CD4-positive, alpha-beta T cell (primary cell): Measurements from ENCODE around the gene LMX1B. TPM values are rescaled to one million over a fixed set of nuclear protein-coding genes. Genes with fewer than 3 reads are reported as not detected.

Experiments used
- ATAC-seq: fragments of 200-7000 bp; cut with Tn5 transposase; one replicate; pipeline ENCODE4 v1.10.0; 2022; ENCODE audit warnings: mild to moderate bottlenecking; ENCODE audit not compliant: poor library complexity
- CTCF ChIA-PET: fragments of 350-600 bp; sonication (Branson Sonifier 250); formaldehyde crosslinking; loops from one replicate; lab custom pipeline; 2021; ENCODE audit warnings: antibody characterized with exemption, inconsistent platforms; lab: Charles Lee
- POLR2A ChIA-PET: fragments of 350-600 bp; sonication (Branson Sonifier 250); formaldehyde crosslinking; loops from one replicate; lab custom pipeline; 2021; ENCODE audit warnings: antibody characterized with exemption, inconsistent platforms; lab: Charles Lee
- DNase-seq, 14 experiments: peaks; one replicate each; pipeline ENCODE4 v3.0.0-alpha.2; 2013 to 2020; ENCODE audit warnings: mixed read lengths in 2 of 14
- H3K27ac ChIP-seq, 2 donors: one replicate each; pipeline versions ENCODE4 v1.5.1 to v1.7.0; 2013; ENCODE audit warnings: low read length in 2 of 2, low read depth in 1 of 2, mild to moderate bottlenecking in 1 of 2
- H3K27me3 ChIP-seq, 2 experiments: 1 replicate in 1 of 2; 2 replicates in 1 of 2; pipeline versions ENCODE4 v1.6.1 to v1.7.0; 2013; ENCODE audit warnings: low read length in 2 of 2, control low read depth in 1 of 2, mild to moderate bottlenecking in 1 of 2, moderate library complexity in 1 of 2; ENCODE audit not compliant: insufficient read depth in 2 of 2, control insufficient read depth in 1 of 2
- H3K36me3 ChIP-seq: one replicate; pipeline ENCODE4 v1.6.1; 2013; ENCODE audit warnings: low read length, control low read depth; ENCODE audit not compliant: insufficient read depth
- H3K4me1 ChIP-seq: one replicate; pipeline ENCODE4 v1.6.1; 2013; ENCODE audit warnings: low read length, control low read depth; ENCODE audit not compliant: insufficient read depth
- H3K4me3 ChIP-seq: one replicate; pipeline ENCODE4 v1.5.1; 2013; ENCODE audit warnings: mild to moderate bottlenecking, low read length, moderate library complexity
- H3K9me3 ChIP-seq, 2 experiments: 1 replicate in 1 of 2; 2 replicates in 1 of 2; pipeline versions ENCODE4 v1.6.1 to v1.7.0; 2013; ENCODE audit warnings: low read length in 2 of 2, mild to moderate bottlenecking in 2 of 2, control low read depth in 1 of 2, moderate library complexity in 1 of 2; ENCODE audit not compliant: control insufficient read depth in 1 of 2, insufficient read depth in 1 of 2
- H3K27ac Mint-ChIP-seq: one replicate; pipeline ENCODE4 v1.8.0; 2020; ENCODE audit warnings: mixed read lengths
- H3K27me3 Mint-ChIP-seq: one replicate; pipeline ENCODE4 v1.8.0; 2021; ENCODE audit warnings: mixed read lengths
- H3K36me3 Mint-ChIP-seq: one replicate; pipeline ENCODE4 v1.8.0; 2021; ENCODE audit warnings: low read depth, mixed read lengths
- H3K4me1 Mint-ChIP-seq: one replicate; pipeline ENCODE4 v1.8.0; 2021; ENCODE audit warnings: low read depth, mixed read lengths
- H3K4me3 Mint-ChIP-seq: one replicate; pipeline ENCODE4 v1.8.0; 2020; ENCODE audit warnings: mild to moderate bottlenecking, mixed read lengths
- H3K9me3 Mint-ChIP-seq: one replicate; pipeline ENCODE4 v1.8.0; 2020; ENCODE audit warnings: mixed read lengths
- intact Hi-C, 2 experiments: fragments of 100-400 bp; cut with DNase I in 1 of 2; cut with micrococcal nuclease in 1 of 2; formaldehyde crosslinking; loops; one replicate each; pipeline versions ENCODE4 v1.15.1 to v1.9.0; 2023 to 2025; cut with DNase I, micrococcal nuclease
- total RNA-seq, 174 experiments: library from RNA in 2 of 174; stranded (reverse) in 2 of 174; gene quantifications; one replicate each; pipeline ENCODE4 v1.2.3 and lab custom pipeline; 2021 to 2026
- TF ChIP-seq, protein P1 (sequence below): fragments of 200-600 bp; IDR thresholded peaks from one replicate; pipeline ENCODE4 v1.8.0; 2022; ENCODE audit warnings: antibody characterized with exemption, mild to moderate bottlenecking

Gene LMX1B
- total RNA-seq, 2 experiments from 2014 or later, result not detected

DNA sequence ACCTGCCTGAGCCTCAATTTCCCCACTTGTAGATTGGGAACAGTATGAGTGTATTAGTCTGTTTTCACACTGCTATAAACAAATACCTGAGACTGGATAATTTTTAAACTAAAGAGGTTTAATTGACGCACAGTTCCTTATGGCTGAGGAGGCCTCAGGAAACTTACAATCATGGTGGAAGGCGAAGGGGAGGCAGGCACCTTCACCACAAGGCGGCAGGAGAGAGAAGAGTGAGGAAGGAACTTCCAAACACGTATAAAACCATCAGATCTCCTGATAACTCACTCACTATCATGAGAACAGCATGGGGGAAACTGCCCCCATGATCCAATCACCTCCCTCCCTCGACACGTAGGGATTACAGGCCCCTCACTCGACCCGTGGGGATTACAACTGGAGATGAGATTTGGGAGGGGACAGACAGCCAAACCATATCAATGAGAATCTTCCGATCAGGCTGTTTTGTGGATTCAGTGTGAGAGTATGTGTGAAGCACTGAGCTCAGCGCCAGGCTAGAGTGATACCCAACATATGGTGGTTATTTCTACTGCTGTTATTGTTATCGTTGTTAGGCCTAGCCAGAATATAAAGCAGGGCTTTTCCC, 14.6 kb upstream of the LMX1B start:
- Histone ChIP-seq H3K36me3 (no peaks in the 10 kb centered on the region), H3K27ac (no peak overlapping the region), H3K9me3 (peaks cover 0 to 4% of the 10 kb centered on the region in 2 experiments), H3K27me3 (peaks cover 7 to 34% of the 10 kb centered on the region in 2 experiments), H3K4me1 (no peaks in the 10 kb centered on the region), H3K4me3 (no peak overlapping the region)
- H3K4me3 Mint-ChIP-seq, result no peak overlapping the region
- DNase-seq (no peak), ATAC-seq (no peak)
- no peaks in the 10 kb centered on the region for H3K9me3 Mint-ChIP-seq
- H3K27ac Mint-ChIP-seq, result no peak overlapping the region
- ChIA-PET CTCF (no interaction called here), POLR2A (no interaction called here)
- no peaks in the 10 kb centered on the region for H3K4me1 Mint-ChIP-seq
- no peaks in the 10 kb centered on the region for H3K36me3 Mint-ChIP-seq
- intact Hi-C loops, result no loop called here
- H3K27me3 Mint-ChIP-seq, result peaks cover 72% of the 10 kb centered on the region
- TF ChIP-seq, protein P1, sequence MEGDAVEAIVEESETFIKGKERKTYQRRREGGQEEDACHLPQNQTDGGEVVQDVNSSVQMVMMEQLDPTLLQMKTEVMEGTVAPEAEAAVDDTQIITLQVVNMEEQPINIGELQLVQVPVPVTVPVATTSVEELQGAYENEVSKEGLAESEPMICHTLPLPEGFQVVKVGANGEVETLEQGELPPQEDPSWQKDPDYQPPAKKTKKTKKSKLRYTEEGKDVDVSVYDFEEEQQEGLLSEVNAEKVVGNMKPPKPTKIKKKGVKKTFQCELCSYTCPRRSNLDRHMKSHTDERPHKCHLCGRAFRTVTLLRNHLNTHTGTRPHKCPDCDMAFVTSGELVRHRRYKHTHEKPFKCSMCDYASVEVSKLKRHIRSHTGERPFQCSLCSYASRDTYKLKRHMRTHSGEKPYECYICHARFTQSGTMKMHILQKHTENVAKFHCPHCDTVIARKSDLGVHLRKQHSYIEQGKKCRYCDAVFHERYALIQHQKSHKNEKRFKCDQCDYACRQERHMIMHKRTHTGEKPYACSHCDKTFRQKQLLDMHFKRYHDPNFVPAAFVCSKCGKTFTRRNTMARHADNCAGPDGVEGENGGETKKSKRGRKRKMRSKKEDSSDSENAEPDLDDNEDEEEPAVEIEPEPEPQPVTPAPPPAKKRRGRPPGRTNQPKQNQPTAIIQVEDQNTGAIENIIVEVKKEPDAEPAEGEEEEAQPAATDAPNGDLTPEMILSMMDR, result no peak

DNA sequence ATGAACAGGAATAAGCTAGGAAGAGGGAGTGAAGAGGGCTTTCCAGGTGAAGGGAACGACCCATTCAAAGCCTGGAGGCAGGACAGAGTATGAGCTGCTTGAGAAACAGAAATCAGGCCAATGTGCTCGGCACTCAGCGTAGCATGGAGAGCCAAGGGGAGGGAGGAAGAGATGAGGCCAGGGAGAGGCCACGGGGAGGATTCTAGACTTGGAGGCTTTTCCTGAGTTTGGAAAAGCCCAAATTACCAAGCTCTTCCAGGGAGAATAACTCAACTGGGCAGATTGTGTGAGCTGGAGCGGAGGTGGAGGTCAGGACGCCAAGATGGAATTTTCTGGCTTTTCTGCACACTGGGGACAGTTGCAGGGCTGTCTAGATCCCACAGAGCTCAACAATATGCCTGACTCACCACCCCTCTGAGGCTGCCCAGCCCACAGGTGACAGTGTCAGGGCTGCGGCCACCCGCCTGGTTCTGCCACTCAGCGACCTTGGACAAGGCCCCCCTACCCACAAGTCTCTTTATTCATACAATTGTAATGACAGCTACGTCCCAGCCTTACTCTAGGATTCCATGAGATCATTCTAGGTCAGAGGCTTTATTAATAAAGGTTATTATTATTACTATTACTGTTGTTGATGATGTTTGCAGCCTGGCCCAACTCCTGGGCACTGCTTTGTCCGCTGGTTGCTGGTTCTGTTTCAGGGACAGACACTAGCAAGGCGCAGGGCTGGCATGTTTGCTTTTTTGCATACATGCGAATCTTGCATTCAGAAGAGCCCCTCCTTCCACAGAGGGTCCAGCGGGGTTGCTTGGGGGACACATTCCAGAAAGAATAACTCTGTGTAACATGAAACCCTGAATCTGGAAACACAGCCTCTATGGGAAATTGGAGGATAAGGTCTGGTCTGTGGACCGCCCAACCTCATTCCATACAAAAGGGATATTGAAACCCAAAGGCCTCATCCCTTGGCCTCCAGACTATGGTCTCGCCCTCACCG, 9.4 kb upstream of the LMX1B start:
- Mint-ChIP-seq H3K4me3 (no peak overlapping the region), H3K27me3 (peaks cover 70% of the 10 kb centered on the region), H3K4me1 (no peaks in the 10 kb centered on the region), H3K9me3 (no peaks in the 10 kb centered on the region), H3K27ac (no peak overlapping the region), H3K36me3 (no peaks in the 10 kb centered on the region)
- Histone ChIP-seq H3K4me3 (no peak overlapping the region), H3K27ac (no peak overlapping the region), H3K4me1 (no peaks in the 10 kb centered on the region), H3K36me3 (no peaks in the 10 kb centered on the region), H3K9me3 (no peaks in the 10 kb centered on the region), H3K27me3 (peaks cover 34 to 51% of the 10 kb centered on the region in 2 experiments)
- no peak for ATAC-seq
- TF ChIP-seq, protein P1, result no peak
- POLR2A ChIA-PET, result no interaction called here
- intact Hi-C loops, result no loop called here
- no peak for DNase-seq
- CTCF ChIA-PET, result no interaction called here

DNA sequence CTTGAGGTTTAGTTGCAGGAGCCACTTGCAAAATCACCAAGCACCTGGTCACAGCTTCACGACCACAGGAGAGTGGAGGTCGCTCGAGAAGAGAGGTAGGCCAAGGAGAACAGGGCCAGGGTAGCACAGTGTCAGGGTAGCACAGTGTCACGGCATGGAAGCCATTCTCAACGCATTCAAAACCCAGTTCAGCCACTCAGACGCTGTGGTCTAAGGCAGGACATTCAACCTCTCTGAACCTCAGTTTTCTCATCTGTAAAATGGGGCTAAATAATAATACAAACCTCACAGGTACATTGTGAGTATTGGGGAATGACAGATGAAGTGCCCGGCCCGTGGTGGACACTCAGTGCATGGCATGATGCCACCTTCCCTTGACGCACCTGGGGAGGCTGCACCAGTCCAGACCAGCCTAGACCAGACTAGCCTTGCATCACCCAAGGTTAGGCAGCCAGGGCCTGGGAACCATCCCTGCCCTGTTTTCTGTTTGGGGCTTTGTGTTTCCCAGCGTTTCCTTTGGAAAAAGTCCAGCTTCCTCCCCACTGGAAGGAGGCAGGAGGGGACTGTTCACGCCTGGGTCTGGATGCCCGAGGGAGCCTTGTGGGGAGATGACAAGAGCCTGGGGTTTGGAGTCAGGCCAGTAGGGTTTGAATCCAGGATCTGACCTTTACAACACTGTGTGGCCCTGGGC, 7.8 kb upstream of the LMX1B start:
- Histone ChIP-seq H3K9me3 (no peaks in the 10 kb centered on the region), H3K27ac (no peak overlapping the region), H3K27me3 (peaks cover 47 to 54% of the 10 kb centered on the region in 2 experiments), H3K4me3 (no peak overlapping the region), H3K4me1 (no peaks in the 10 kb centered on the region), H3K36me3 (no peaks in the 10 kb centered on the region)
- TF ChIP-seq, protein P1, result no peak
- H3K9me3 Mint-ChIP-seq, result no peaks in the 10 kb centered on the region
- peaks cover 66% of the 10 kb centered on the region for H3K27me3 Mint-ChIP-seq
- DNase-seq (no peak), ATAC-seq (no peak)
- no peaks in the 10 kb centered on the region for H3K36me3 Mint-ChIP-seq
- no peaks in the 10 kb centered on the region for H3K4me1 Mint-ChIP-seq
- intact Hi-C loops, result no loop called here
- H3K27ac Mint-ChIP-seq, result no peak overlapping the region
- ChIA-PET CTCF (no interaction called here), POLR2A (no interaction called here)
- H3K4me3 Mint-ChIP-seq, result no peak overlapping the region
